ENCODE measurements around the gene PKP2. TPM values are rescaled to one million over a fixed set of nuclear protein-coding genes. Genes with fewer than 3 reads are reported as not detected.

PKP2 gene
- total and polyA plus RNA-seq, 11 donors, result 111 to 576 (median 368) TPM

DNA sequence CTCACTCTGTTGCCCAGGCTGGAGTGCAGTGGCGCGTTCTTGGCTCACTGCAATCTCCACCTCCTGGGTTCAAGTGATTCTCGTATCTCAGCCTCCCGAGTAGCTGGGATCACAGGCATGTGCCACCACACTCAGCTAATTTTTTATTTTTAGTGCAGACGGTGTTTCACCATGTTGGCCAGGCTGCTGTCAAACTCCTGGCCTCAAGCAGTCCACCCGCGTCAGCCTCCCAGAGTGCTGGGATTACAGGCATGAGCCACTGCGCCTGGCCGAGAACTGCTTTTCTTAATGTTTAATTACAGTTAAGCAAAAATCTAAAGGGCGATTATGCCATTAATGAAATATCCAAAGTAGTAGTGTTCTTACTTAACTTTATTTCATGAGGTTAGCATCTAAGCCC, 154.4 kb downstream of the PKP2 start:
- Histone ChIP-seq H3K27ac (peak overlapping the region in 1 of 12 donors; percentile 34), H3K36me3 (peaks cover 0 to 100% (median 97%) of the 10 kb centered on the region in 9 donors), H3K4me1 (peaks cover 0 to 19% (median 8%) of the 10 kb centered on the region in 12 donors), H3K9me3 (no peaks in the 10 kb centered on the region), H3K27me3 (no peaks in the 10 kb centered on the region), H3K4me3 (no peak overlapping the region)
- 74 to 86% (median 83%) methylated on average over 10 of the region's 10 CpGs for WGBS, 4 donors
- peak in 2 of 5 donors; percentile 29 to 40 for DNase-seq
- intact Hi-C loops (cut with DNase I), result no loop called here
- ATAC-seq, result peak; percentile 17 to 70 (median 65)
- TF ChIP-seq, protein P1, sequence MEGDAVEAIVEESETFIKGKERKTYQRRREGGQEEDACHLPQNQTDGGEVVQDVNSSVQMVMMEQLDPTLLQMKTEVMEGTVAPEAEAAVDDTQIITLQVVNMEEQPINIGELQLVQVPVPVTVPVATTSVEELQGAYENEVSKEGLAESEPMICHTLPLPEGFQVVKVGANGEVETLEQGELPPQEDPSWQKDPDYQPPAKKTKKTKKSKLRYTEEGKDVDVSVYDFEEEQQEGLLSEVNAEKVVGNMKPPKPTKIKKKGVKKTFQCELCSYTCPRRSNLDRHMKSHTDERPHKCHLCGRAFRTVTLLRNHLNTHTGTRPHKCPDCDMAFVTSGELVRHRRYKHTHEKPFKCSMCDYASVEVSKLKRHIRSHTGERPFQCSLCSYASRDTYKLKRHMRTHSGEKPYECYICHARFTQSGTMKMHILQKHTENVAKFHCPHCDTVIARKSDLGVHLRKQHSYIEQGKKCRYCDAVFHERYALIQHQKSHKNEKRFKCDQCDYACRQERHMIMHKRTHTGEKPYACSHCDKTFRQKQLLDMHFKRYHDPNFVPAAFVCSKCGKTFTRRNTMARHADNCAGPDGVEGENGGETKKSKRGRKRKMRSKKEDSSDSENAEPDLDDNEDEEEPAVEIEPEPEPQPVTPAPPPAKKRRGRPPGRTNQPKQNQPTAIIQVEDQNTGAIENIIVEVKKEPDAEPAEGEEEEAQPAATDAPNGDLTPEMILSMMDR (IDR thresholded peaks at IDR 0.05), result no peak
- no peak for TF ChIP-seq POLR2A (IDR thresholded peaks at IDR 0.05)

Other genes starting within 250 kb of the PKP2 start
- gene DNM1L, start 217.5 kb downstream of the PKP2 start, total RNA-seq, result 10 to 100 TPM; 41.2 to 71.1 (median 57.0) TPM
- 10 to 100 TPM; 37.8 to 53.0 TPM for gene DNM1L, start 217.5 kb downstream of the PKP2 start, polyA plus RNA-seq
- 10 to 100 TPM in 7 of 9 donors, 1 to 10 TPM in 2; 7.7 to 19.4 (median 14.2) TPM for gene YARS2, start 140.9 kb downstream of the PKP2 start, total RNA-seq
- 10 to 100 TPM; 11.0 to 20.6 TPM for gene YARS2, start 140.9 kb downstream of the PKP2 start, polyA plus RNA-seq